ENCODE measurements around the gene PTK7.

PTK7 gene

DNA sequence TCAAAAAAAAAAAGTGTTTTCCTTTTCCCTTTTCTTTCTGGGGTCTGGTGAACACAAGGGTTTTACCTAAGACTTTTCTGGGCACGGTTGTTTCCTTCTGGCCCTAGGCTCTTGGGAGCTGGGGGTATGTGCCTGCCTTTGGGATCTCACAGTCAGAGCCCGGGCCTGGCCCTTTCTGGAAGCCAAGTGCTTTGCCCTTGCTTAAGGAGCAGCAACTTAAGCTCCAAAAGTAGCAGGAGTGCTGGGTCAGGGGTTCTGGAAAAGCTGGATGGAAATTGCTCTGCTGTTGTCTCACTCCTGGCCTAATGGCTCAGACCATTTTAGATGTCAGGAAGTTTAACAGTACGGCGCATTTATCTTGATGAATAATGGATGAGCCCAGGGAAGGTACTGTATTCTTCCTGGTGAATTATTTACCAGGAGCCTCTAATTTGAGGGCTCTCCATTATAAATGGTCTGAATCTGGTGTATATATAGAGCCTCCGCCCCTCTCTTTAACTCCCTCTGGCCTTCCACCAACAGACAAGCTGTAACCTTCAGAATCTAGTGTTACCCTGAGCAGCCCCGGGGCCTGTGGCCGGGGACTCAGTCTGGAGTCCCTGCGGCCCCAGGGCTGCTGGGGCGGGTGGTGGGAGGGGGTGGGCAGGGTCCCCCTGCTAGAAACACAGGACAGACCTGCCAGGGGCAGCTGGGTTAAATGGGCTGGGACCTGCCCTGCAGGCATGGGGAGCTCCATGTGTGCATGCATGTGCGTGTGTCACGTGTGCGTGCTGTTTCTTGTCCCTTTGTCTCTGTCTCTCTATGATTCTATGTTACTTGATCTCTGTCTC, 37.5 kb downstream of the PTK7 start:
- no peak for TF ChIP-seq SIN3A (IDR thresholded peaks at IDR 0.05; ENCODE audit: borderline replicate concordance, insufficient read depth, low read length)
- TF ChIP-seq POLR2AphosphoS5 (IDR thresholded peaks at IDR 0.05; ENCODE audit: low read depth, low read length): no peak
- no peak for TF ChIP-seq FOXP2 (optimal IDR thresholded peaks at IDR 0.05; ENCODE audit: borderline replicate concordance, extremely low read depth, extremely low read length, insufficient read depth)

DNA sequence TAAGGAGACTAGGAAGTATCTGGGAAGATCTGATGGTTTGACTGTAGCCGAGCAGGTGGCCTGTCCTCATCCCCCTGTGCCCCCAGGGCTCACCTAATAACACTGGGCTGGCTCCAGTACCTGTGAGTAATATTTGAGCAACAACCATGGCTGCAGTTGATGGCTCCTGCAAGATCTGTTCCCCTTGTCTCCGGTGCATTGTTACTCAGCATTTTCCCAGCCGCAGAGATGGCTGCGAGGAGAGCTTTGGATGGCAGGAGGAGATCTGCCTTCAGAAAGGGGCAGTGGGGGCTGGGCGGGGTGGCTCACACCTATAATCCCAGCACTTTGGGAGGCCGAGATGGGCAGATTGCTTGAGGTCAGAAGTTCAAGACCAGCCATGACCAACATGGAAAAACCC, 39.3 kb downstream of the PTK7 start:
- TF ChIP-seq POLR2AphosphoS5 (IDR thresholded peaks at IDR 0.05; ENCODE audit: low read depth, low read length): no peak
- TF ChIP-seq, protein P1, sequence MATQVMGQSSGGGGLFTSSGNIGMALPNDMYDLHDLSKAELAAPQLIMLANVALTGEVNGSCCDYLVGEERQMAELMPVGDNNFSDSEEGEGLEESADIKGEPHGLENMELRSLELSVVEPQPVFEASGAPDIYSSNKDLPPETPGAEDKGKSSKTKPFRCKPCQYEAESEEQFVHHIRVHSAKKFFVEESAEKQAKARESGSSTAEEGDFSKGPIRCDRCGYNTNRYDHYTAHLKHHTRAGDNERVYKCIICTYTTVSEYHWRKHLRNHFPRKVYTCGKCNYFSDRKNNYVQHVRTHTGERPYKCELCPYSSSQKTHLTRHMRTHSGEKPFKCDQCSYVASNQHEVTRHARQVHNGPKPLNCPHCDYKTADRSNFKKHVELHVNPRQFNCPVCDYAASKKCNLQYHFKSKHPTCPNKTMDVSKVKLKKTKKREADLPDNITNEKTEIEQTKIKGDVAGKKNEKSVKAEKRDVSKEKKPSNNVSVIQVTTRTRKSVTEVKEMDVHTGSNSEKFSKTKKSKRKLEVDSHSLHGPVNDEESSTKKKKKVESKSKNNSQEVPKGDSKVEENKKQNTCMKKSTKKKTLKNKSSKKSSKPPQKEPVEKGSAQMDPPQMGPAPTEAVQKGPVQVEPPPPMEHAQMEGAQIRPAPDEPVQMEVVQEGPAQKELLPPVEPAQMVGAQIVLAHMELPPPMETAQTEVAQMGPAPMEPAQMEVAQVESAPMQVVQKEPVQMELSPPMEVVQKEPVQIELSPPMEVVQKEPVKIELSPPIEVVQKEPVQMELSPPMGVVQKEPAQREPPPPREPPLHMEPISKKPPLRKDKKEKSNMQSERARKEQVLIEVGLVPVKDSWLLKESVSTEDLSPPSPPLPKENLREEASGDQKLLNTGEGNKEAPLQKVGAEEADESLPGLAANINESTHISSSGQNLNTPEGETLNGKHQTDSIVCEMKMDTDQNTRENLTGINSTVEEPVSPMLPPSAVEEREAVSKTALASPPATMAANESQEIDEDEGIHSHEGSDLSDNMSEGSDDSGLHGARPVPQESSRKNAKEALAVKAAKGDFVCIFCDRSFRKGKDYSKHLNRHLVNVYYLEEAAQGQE (IDR thresholded peaks at IDR 0.05; ENCODE audit: insufficient read depth in 1 of 2, low read depth in 2 of 2, low read length in 2 of 2): no peak
- no peak for TF ChIP-seq FOXP2 (optimal IDR thresholded peaks at IDR 0.05; ENCODE audit: borderline replicate concordance, extremely low read depth, extremely low read length, insufficient read depth)
- no peak for TF ChIP-seq TAF1 (IDR thresholded peaks at IDR 0.05; ENCODE audit: borderline replicate concordance, insufficient read depth, low read length)
- no peak for TF ChIP-seq SIN3A (IDR thresholded peaks at IDR 0.05; ENCODE audit: borderline replicate concordance, insufficient read depth, low read length)

DNA sequence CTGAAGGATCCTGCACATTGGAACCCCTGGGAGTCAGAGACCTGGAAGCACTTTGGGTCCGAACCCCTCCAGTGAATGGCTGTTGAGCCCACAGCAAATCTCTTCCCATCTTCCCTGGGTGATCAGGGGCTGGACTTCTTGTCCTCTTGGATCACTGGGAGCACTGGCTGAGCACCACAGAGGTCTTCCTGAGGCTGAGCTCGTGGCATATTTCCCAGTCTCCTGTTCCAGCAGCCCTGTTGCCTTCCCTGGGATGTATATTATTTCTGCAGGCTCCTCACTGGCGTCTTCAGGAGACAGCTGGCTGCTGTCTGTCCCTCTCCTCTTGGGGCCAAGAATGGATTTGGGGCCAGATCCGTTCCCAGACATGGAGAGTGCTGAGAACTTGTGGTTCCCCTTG, 43.4 kb downstream of the PTK7 start:
- TF ChIP-seq, protein P1 (IDR thresholded peaks at IDR 0.05; ENCODE audit: insufficient read depth in 1 of 2, low read depth in 2 of 2, low read length in 2 of 2): no peak
- no peak for TF ChIP-seq SIN3A (IDR thresholded peaks at IDR 0.05; ENCODE audit: borderline replicate concordance, insufficient read depth, low read length)
- TF ChIP-seq FOXP2 (optimal IDR thresholded peaks at IDR 0.05; ENCODE audit: borderline replicate concordance, extremely low read depth, extremely low read length, insufficient read depth): no peak
- no peak for TF ChIP-seq TAF1 (IDR thresholded peaks at IDR 0.05; ENCODE audit: borderline replicate concordance, insufficient read depth, low read length)
- no peak for TF ChIP-seq POLR2AphosphoS5 (IDR thresholded peaks at IDR 0.05; ENCODE audit: low read depth, low read length)

DNA sequence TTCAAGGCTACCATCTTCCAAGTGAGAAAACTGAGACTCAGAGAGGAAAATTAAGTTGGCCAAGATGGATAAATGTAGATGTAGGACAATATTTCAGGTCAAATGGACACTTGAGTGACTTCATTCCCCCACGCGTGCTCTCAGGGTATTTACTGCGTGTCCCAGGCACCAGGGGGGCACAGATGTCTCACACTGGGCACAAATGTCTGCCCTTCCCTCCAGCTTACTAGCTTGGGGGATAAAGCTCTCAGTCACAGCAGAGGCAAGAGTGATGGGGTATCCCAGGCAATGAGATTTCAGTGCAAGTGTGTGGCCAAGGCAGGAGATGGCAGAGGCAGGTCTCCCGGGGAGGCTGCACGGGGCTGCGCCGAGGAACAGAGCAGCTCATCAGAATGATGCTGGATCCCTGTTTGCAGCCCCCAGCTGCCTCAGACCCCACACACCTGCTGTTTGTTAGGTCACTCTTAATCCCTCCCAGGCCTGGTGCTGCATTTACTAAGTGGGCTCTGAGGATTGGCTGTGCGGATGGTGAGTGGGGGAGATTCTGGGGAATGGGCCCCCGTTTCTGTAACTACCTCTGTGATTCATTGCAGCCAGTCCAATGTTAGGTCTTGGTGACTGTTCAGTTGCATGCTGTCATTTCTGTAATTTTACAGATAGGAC, 44.1 kb downstream of the PTK7 start:
- TF ChIP-seq TAF1 (IDR thresholded peaks at IDR 0.05; ENCODE audit: borderline replicate concordance, insufficient read depth, low read length) (no peak), FOXP2 (optimal IDR thresholded peaks at IDR 0.05; ENCODE audit: borderline replicate concordance, extremely low read depth, extremely low read length, insufficient read depth) (no peak), POLR2AphosphoS5 (IDR thresholded peaks at IDR 0.05; ENCODE audit: low read depth, low read length) (no peak), SIN3A (IDR thresholded peaks at IDR 0.05; ENCODE audit: borderline replicate concordance, insufficient read depth, low read length) (no peak)
- TF ChIP-seq, protein P1 (IDR thresholded peaks at IDR 0.05; ENCODE audit: insufficient read depth in 1 of 2, low read depth in 2 of 2, low read length in 2 of 2): no peak

DNA sequence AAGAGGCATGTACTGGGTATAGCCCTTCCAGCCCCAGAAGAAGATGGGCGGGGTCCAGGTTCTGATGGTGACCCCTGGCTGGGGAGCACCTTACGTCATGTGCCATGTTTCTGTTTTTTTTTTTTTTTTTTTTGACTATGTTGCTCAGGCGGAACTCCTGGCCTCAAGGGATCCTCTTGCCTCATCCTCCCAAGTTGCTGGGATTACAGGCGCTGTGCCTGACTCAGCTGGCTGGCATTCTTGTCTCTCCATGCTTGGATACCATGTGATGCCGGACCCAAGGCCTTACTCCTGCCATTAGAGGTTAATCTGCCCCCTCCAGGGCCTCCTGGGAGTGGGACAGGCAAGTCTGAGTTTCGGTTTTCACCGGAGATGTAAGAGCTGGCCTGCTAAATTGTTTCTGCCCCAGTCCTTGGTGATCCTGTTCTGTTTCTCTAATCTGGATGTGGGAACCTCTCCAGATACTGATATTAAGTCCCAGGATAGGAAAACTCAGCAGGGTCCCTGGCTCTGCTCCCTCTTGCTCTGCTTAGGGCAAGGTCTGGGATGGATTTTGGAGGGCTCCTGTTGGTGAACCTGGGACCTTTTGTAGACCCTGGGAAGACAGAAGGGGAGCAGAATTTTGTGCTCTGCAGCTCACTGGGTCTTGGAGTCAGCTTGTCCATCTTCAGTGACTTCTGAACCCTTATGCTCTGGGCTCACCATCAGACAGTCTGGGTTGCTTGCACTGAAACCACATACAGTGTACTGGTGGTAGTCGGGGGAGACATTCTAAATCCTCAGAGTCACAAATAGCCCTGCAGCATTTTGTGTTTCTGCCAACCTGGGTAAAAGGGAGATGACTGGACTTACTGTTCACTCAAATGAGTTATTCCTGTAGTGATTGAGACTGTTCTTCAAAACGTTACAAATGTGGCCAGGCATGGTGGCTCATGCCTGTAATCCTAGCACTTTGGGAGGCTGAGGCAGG, 45.1 kb downstream of the PTK7 start:
- TF ChIP-seq, protein P1 (IDR thresholded peaks at IDR 0.05; ENCODE audit: insufficient read depth in 1 of 2, low read depth in 2 of 2, low read length in 2 of 2): no peak

Data from PFSK-1 (cell line).